Subcutaneous adipose tissue (tissue), 4 donors: ENCODE data around the gene BTBD6. TPM values are rescaled to one million over a fixed set of nuclear protein-coding genes. Genes with fewer than 3 reads are reported as not detected.

Experiments
- CTCF ChIP-seq: fragments of 450-650 bp; IDR thresholded peaks from one replicate; pipeline ENCODE4 v1.5.1; 2016; ENCODE audit warnings: low read depth, mild to moderate bottlenecking, control low read depth, antibody characterized with exemption, moderate library complexity
- total RNA-seq, 4 donors: library from RNA; depleted of rRNA; stranded (reverse); fragments of >200 nt; gene quantifications; one replicate each; pipeline ENCODE4 v1.1.0, GENCODE V29; 2016

The BTBD6 gene
- total RNA-seq, 4 donors from 2014 or later, result 55.4 to 229 (median 79.0) TPM

GRCh38 chr14:105219043-105219612, 29.2 kb upstream of the BTBD6 start:
- TF ChIP-seq CTCF, result no peak

- no peak for TF ChIP-seq CTCF
These were observed 28.6 kb upstream of the BTBD6 start for GRCh38 chr14:105219753-105220152.

- no peak for TF ChIP-seq CTCF
These were observed 27.4 kb upstream of the BTBD6 start for GRCh38 chr14:105220699-105221597.

GRCh38 chr14:105221598-105222178, 26.6 kb upstream of the BTBD6 start:
- no peak for TF ChIP-seq CTCF

DNA sequence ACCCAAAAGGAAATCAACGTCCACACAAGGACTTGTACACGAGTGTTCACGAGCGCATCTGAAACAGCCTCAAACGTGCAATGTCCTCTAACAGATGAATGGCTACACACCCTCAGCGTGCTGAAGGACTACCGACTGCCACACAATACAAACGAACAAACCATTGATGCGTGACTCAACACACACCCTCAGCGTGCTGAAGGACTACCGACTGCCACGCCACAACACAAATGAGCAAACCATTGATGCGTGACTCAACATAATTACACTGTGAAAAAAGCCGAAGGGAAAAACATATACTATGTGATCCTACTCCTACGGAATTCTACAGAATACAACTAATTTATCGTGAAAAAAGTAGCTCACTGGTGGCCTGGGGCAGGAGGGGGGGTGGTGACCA, 25.1 kb upstream of the BTBD6 start:
- no peak for TF ChIP-seq CTCF

GRCh38 chr14:105223770-105224544, 24.4 kb upstream of the BTBD6 start:
- no peak for TF ChIP-seq CTCF
